Gastroesophageal sphincter (tissue), 3 donors: ENCODE data around the gene NEDD4.

Experiments used
- POLR2A ChIP-seq, 2 donors: fragments of 450-650 bp; IDR thresholded peaks; one replicate each; pipeline ENCODE4 v1.6.1; 2017; ENCODE audit warnings: antibody characterized with exemption in 2 of 2, mild to moderate bottlenecking in 2 of 2, moderate library complexity in 1 of 2
- POLR2AphosphoS5 ChIP-seq: sonication (generic); formaldehyde crosslinking; IDR thresholded peaks from one replicate; pipeline ENCODE4 v1.6.1; 2017; ENCODE audit warnings: antibody characterized with exemption
- TF ChIP-seq, protein P1 (sequence below), 4 experiments: fragments of 200-600 bp in 2 of 4; fragments of 450-650 bp in 2 of 4; sonication (generic) in 1 of 4; IDR thresholded peaks; one replicate each; pipeline ENCODE4 v1.5.1; 2017 to 2019; ENCODE audit warnings: antibody characterized with exemption in 4 of 4, mild to moderate bottlenecking in 2 of 4, moderate library complexity in 2 of 4

DNA sequence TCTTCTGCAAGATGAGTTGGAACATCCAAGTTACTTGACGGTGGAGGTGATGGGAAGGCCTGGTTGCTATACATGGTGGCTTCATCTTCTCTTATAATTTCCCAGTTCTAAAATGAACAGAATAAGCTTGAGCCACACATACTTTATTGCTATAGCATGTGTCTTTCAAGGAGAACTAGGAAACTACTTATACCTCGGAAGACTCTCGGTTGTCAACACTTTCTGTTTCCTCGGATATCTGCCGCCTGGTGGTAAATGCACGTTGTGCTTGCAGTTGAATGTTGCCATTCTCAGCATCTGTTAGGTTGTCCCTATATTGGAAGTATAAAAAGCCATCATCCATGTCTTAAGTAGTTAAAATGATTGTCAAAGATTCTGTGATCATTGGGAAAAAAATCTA lies 132.9 kb downstream of the NEDD4 start:
- TF ChIP-seq, protein P1, sequence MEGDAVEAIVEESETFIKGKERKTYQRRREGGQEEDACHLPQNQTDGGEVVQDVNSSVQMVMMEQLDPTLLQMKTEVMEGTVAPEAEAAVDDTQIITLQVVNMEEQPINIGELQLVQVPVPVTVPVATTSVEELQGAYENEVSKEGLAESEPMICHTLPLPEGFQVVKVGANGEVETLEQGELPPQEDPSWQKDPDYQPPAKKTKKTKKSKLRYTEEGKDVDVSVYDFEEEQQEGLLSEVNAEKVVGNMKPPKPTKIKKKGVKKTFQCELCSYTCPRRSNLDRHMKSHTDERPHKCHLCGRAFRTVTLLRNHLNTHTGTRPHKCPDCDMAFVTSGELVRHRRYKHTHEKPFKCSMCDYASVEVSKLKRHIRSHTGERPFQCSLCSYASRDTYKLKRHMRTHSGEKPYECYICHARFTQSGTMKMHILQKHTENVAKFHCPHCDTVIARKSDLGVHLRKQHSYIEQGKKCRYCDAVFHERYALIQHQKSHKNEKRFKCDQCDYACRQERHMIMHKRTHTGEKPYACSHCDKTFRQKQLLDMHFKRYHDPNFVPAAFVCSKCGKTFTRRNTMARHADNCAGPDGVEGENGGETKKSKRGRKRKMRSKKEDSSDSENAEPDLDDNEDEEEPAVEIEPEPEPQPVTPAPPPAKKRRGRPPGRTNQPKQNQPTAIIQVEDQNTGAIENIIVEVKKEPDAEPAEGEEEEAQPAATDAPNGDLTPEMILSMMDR (IDR thresholded peaks at IDR 0.05), result no peak
- no peak for TF ChIP-seq POLR2AphosphoS5
- no peak for TF ChIP-seq POLR2A (IDR thresholded peaks at IDR 0.05)
